ENCODE results near the gene GPRIN3. TPM values are rescaled to one million over a fixed set of nuclear protein-coding genes. Genes with fewer than 3 reads are reported as not detected.
A peak's percentile ranks its signal among the peaks of the same experiment; 100 is the strongest.

The GPRIN3 gene
- total RNA-seq, 4 donors from 2014 or later, result 2.4 to 4.3 (median 2.7) TPM

GRCh38 chr4:89308161-89308500, 531 bp upstream of the GPRIN3 start:
- H3K36me3 ChIP-seq, result no peaks in the 10 kb centered on the region
- ATAC-seq, result peak; percentile 27
- H3K27me3 ChIP-seq, result no peaks in the 10 kb centered on the region
- H3K4me1 ChIP-seq, result peaks cover 0 to 28% (median 0%) of the 10 kb centered on the region in 3 donors
- no peaks in the 10 kb centered on the region for H3K9me3 ChIP-seq
- WGBS, 2 donors (ENCODE audit: low coverage in 1 of 2), result 28% methylated on average over 6 of the region's 6 CpGs; no CpG with 5 or more reads in 1 of the 2 donors
- peak overlapping the region; percentile 61 to 71 for H3K4me3 ChIP-seq
- peak overlapping the region in 3 of 4 donors; percentile 38 to 73 (median 60) for H3K27ac ChIP-seq
- no peak for TF ChIP-seq POLR2A (IDR thresholded peaks at IDR 0.05)
- no peak for TF ChIP-seq POLR2AphosphoS5 (IDR thresholded peaks at IDR 0.05)
- TF ChIP-seq EP300 (IDR thresholded peaks at IDR 0.05), result no peak
- TF ChIP-seq CTCF (IDR thresholded peaks at IDR 0.05), result no peak

GRCh38 chr4:89307178-89307445, 488 bp downstream of the GPRIN3 start:
- Histone ChIP-seq H3K4me1 (peaks cover 0 to 23% (median 0%) of the 10 kb centered on the region in 3 donors), H3K4me3 (peak overlapping the region; percentile 61 to 71), H3K27ac (peak overlapping the region in 3 of 4 donors; percentile 38 to 73 (median 60)), H3K9me3 (no peaks in the 10 kb centered on the region), H3K36me3 (no peaks in the 10 kb centered on the region), H3K27me3 (no peaks in the 10 kb centered on the region)
- ATAC-seq, result no peak
- 19% methylated on average over 4 to 5 of the region's 6 CpGs for WGBS, 2 donors (ENCODE audit: low coverage in 1 of 2)
- TF ChIP-seq CTCF (IDR thresholded peaks at IDR 0.05) (no peak), EP300 (IDR thresholded peaks at IDR 0.05) (no peak), POLR2AphosphoS5 (IDR thresholded peaks at IDR 0.05) (no peak), POLR2A (IDR thresholded peaks at IDR 0.05) (no peak)

- Histone ChIP-seq H3K36me3 (no peaks in the 10 kb centered on the region), H3K27me3 (no peaks in the 10 kb centered on the region), H3K4me1 (peaks cover 0 to 19% (median 0%) of the 10 kb centered on the region in 3 donors), H3K27ac (peak overlapping the region in 1 of 4 donors; percentile 9), H3K9me3 (no peaks in the 10 kb centered on the region), H3K4me3 (peak overlapping the region; percentile 61 to 71)
- ATAC-seq, result no peak
- WGBS, 2 donors (ENCODE audit: low coverage in 1 of 2), result 58 to 62% methylated on average over 5 to 11 of the region's 11 CpGs
- TF ChIP-seq POLR2AphosphoS5 (IDR thresholded peaks at IDR 0.05), result no peak
- TF ChIP-seq POLR2A (IDR thresholded peaks at IDR 0.05), result no peak
- no peak for TF ChIP-seq CTCF (IDR thresholded peaks at IDR 0.05)
- no peak for TF ChIP-seq EP300 (IDR thresholded peaks at IDR 0.05)
These were observed 968 bp downstream of the GPRIN3 start for GRCh38 chr4:89306486-89307177.

GRCh38 chr4:89305712-89306437, 1.7 kb downstream of the GPRIN3 start:
- Histone ChIP-seq H3K36me3 (no peaks in the 10 kb centered on the region), H3K9me3 (no peaks in the 10 kb centered on the region), H3K4me3 (peak overlapping the region in 1 of 2 donors; percentile 71), H3K27me3 (no peaks in the 10 kb centered on the region), H3K4me1 (peaks cover 0 to 17% (median 0%) of the 10 kb centered on the region in 3 donors), H3K27ac (no peak overlapping the region)
- TF ChIP-seq CTCF (IDR thresholded peaks at IDR 0.05) (no peak), POLR2A (IDR thresholded peaks at IDR 0.05) (no peak), EP300 (IDR thresholded peaks at IDR 0.05) (no peak), POLR2AphosphoS5 (IDR thresholded peaks at IDR 0.05) (no peak)
- ATAC-seq, result no peak
- 75 to 80% methylated on average over 6 to 8 of the region's 8 CpGs for WGBS, 2 donors (ENCODE audit: low coverage in 1 of 2)

GRCh38 chr4:89305028-89305427, 2.6 kb downstream of the GPRIN3 start:
- TF ChIP-seq CTCF (IDR thresholded peaks at IDR 0.05) (no peak), EP300 (IDR thresholded peaks at IDR 0.05) (no peak), POLR2AphosphoS5 (IDR thresholded peaks at IDR 0.05) (no peak), POLR2A (IDR thresholded peaks at IDR 0.05) (no peak)
- ATAC-seq, result no peak

More at GRCh38 chr4:89305028-89305427, 2.6 kb downstream of the GPRIN3 start:
- no peaks in the 10 kb centered on the region for H3K36me3 ChIP-seq
- no peaks in the 10 kb centered on the region for H3K9me3 ChIP-seq
- no peak overlapping the region for H3K27ac ChIP-seq
- H3K4me1 ChIP-seq, result peaks cover 0 to 17% (median 0%) of the 10 kb centered on the region in 3 donors
- no peaks in the 10 kb centered on the region for H3K27me3 ChIP-seq
- WGBS, 2 donors (ENCODE audit: low coverage in 1 of 2), result 67 to 78% methylated on average over 3 of the region's 3 CpGs
- H3K4me3 ChIP-seq, result no peak overlapping the region
